Keratinocyte (primary cell): ENCODE measurements around the gene CA7. TPM values are rescaled to one million over a fixed set of nuclear protein-coding genes. Genes with fewer than 3 reads are reported as not detected.
A peak's percentile ranks its signal among the peaks of the same experiment; 100 is the strongest.

Source experiments
- DNase-seq: peaks from one replicate; pipeline ENCODE4 v3.0.0-alpha.2; 2011; ENCODE audit warnings: low read depth, missing footprints, low spot score
- FAIRE-seq: peaks from 2 replicates; lab custom pipeline; 2011; peaks lifted over from hg19 to GRCh38; lab: Jason Lieb, UNC
- H2AFZ ChIP-seq: 2 replicates; pipeline ENCODE4 v1.6.0; 2012; ENCODE audit warnings: low read length, control low read depth, inconsistent platforms; ENCODE audit not compliant: control insufficient read depth
- H3K27ac ChIP-seq: 2 replicates; pipeline ENCODE4 v1.5.1; 2011; ENCODE audit warnings: low read length; ENCODE audit not compliant: control insufficient read depth, insufficient read depth
- H3K27me3 ChIP-seq: 3 replicates; pipeline ENCODE4 v1.6.0; 2011; ENCODE audit warnings: low read length; ENCODE audit not compliant: control insufficient read depth, insufficient read depth; ENCODE audit errors: extremely low read depth
- H3K36me3 ChIP-seq, 2 experiments: 2 replicates in 1 of 2; 3 replicates in 1 of 2; pipeline ENCODE4 v1.5.1; 2011; ENCODE audit warnings: low read length in 2 of 2, mild to moderate bottlenecking in 1 of 2; ENCODE audit not compliant: control insufficient read depth in 2 of 2, insufficient read depth in 2 of 2; ENCODE audit errors: extremely low read depth in 1 of 2
- H3K4me1 ChIP-seq: 3 replicates; pipeline ENCODE4 v1.5.1; 2011; ENCODE audit warnings: low read length; ENCODE audit not compliant: control insufficient read depth, insufficient read depth; ENCODE audit errors: extremely low read depth
- H3K4me2 ChIP-seq: 3 replicates; pipeline ENCODE4 v1.6.0; 2011; ENCODE audit warnings: low read depth, low read length; ENCODE audit not compliant: control insufficient read depth, insufficient read depth; ENCODE audit errors: extremely low read depth
- H3K4me3 ChIP-seq, 3 experiments: fragments of 200-600 bp in 1 of 3; sonication (generic) in 1 of 3; 2 replicates in 2 of 3; 3 replicates in 1 of 3; pipeline ENCODE4 v1.5.1; 2011 to 2016; ENCODE audit warnings: low read length in 3 of 3, mild to moderate bottlenecking in 3 of 3, control low read depth in 2 of 3, inconsistent platforms in 1 of 3, low read depth in 1 of 3, mixed read lengths in 1 of 3, mixed run types in 1 of 3, moderate library complexity in 1 of 3; ENCODE audit not compliant: control insufficient read depth in 2 of 3, insufficient read depth in 2 of 3; ENCODE audit errors: extremely low read depth in 1 of 3
- H3K79me2 ChIP-seq: 2 replicates; pipeline ENCODE4 v1.6.0; 2012; ENCODE audit warnings: low read length; ENCODE audit not compliant: control insufficient read depth, insufficient read depth
- H3K9ac ChIP-seq: 3 replicates; pipeline ENCODE4 v1.6.0; 2011; ENCODE audit warnings: low read length; ENCODE audit not compliant: control insufficient read depth, insufficient read depth; ENCODE audit errors: extremely low read depth
- H3K9me1 ChIP-seq: 3 replicates; pipeline ENCODE4 v1.6.0; 2011; ENCODE audit warnings: low read length; ENCODE audit not compliant: control insufficient read depth, insufficient read depth; ENCODE audit errors: extremely low read depth
- H3K9me3 ChIP-seq: 2 replicates; pipeline ENCODE4 v1.5.1; 2012; ENCODE audit warnings: low read depth, low read length; ENCODE audit not compliant: control insufficient read depth
- H4K20me1 ChIP-seq: 3 replicates; pipeline ENCODE4 v1.6.0; 2011; ENCODE audit warnings: low read length; ENCODE audit not compliant: control insufficient read depth, insufficient read depth; ENCODE audit errors: extremely low read depth
- EZH2 ChIP-seq: IDR thresholded peaks from one replicate; pipeline ENCODE4 v1.6.1; 2012; ENCODE audit warnings: inconsistent platforms, mild to moderate bottlenecking, low read length, moderate library complexity
- dilution Hi-C: fragments of 300-500 bp; cut with MboI; formaldehyde crosslinking; loops from one replicate; pipeline ENCODE4 v1.7.0; 2020; ENCODE audit warnings: low sequenced_read_pairs; ENCODE audit not compliant: extremely low pct_ligation_motif_present
- polyA plus RNA-seq, 5 experiments: library from polyadenylated mRNA; depleted of rRNA in 3 of 5; stranded (reverse) in 3 of 5; stranded (forward) in 1 of 5; unstranded in 1 of 5; fragments of >200 nt; gene quantifications; 1 replicate in 1 of 5; 2 replicates in 3 of 5; 3 replicates in 1 of 5; pipeline versions ENCODE4 v1.2.1 to v1.2.3, GENCODE V29; 2011 to 2012; ENCODE audit warnings: missing spikeins in 2 of 5, low read depth in 1 of 5, low replicate concordance in 1 of 5
- TF ChIP-seq, protein P1 (sequence below), 3 experiments: IDR thresholded peaks in 1 of 3; conservative IDR thresholded peaks in 1 of 3; optimal IDR thresholded peaks in 1 of 3; 2 replicates in 2 of 3; 3 replicates in 1 of 3; pipeline versions ENCODE3 to v1.5.1; 2011; ENCODE audit warnings: low read length in 3 of 3, mild to moderate bottlenecking in 3 of 3, moderate library complexity in 2 of 3, control low read depth in 1 of 3, inconsistent platforms in 1 of 3; ENCODE audit not compliant: insufficient read depth in 2 of 3; ENCODE audit errors: extremely low read depth in 1 of 3

CA7 gene
- polyA plus RNA-seq, 1 donor (not counting 4 experiments of a cell fraction or from before 2014, with no cell fraction given): not detected

- H3K36me3 ChIP-seq: peaks cover 9 to 24% of the 10 kb centered on the region in 2 experiments
- H3K4me2 ChIP-seq: no peak overlapping the region
- peak; percentile 94 for FAIRE-seq
- dilution Hi-C loops: no loop called here
- H3K9me3 ChIP-seq: no peaks in the 10 kb centered on the region
- no peaks in the 10 kb centered on the region for H3K9me1 ChIP-seq
- H4K20me1 ChIP-seq: no peaks in the 10 kb centered on the region
- no peak overlapping the region for H2AFZ ChIP-seq
- H3K79me2 ChIP-seq: no peaks in the 10 kb centered on the region
- no peak overlapping the region for H3K4me3 ChIP-seq
- no peaks in the 10 kb centered on the region for H3K27me3 ChIP-seq
- peaks cover 11% of the 10 kb centered on the region for H3K4me1 ChIP-seq
- H3K9ac ChIP-seq: no peak overlapping the region
- no peak overlapping the region for H3K27ac ChIP-seq
- TF ChIP-seq EZH2: no peak
- TF ChIP-seq, protein P1, sequence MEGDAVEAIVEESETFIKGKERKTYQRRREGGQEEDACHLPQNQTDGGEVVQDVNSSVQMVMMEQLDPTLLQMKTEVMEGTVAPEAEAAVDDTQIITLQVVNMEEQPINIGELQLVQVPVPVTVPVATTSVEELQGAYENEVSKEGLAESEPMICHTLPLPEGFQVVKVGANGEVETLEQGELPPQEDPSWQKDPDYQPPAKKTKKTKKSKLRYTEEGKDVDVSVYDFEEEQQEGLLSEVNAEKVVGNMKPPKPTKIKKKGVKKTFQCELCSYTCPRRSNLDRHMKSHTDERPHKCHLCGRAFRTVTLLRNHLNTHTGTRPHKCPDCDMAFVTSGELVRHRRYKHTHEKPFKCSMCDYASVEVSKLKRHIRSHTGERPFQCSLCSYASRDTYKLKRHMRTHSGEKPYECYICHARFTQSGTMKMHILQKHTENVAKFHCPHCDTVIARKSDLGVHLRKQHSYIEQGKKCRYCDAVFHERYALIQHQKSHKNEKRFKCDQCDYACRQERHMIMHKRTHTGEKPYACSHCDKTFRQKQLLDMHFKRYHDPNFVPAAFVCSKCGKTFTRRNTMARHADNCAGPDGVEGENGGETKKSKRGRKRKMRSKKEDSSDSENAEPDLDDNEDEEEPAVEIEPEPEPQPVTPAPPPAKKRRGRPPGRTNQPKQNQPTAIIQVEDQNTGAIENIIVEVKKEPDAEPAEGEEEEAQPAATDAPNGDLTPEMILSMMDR (optimal IDR thresholded peaks at IDR 0.05 in 1 of 3, IDR thresholded peaks at IDR 0.05 in 1 of 3, conservative IDR thresholded peaks at IDR 0.05 in 1 of 3; ENCODE audit: extremely low read depth in 1 of 3, insufficient read depth in 2 of 3, low read length in 3 of 3): peak in 1 of 3 experiments; percentile 18
- no peak for DNase-seq
Observed at GRCh38 chr16:66810391-66810790, 33.8 kb upstream of the CA7 start.

- H3K4me2 ChIP-seq: no peak overlapping the region
- DNase-seq (no peak), FAIRE-seq (peak; percentile 9)
- no peaks in the 10 kb centered on the region for H3K9me1 ChIP-seq
- no peaks in the 10 kb centered on the region for H3K9me3 ChIP-seq
- peaks cover 11% of the 10 kb centered on the region for H3K4me1 ChIP-seq
- no peak overlapping the region for H2AFZ ChIP-seq
- TF ChIP-seq EZH2: no peak
- TF ChIP-seq, protein P1 (optimal IDR thresholded peaks at IDR 0.05 in 1 of 3, IDR thresholded peaks at IDR 0.05 in 1 of 3, conservative IDR thresholded peaks at IDR 0.05 in 1 of 3; ENCODE audit: extremely low read depth in 1 of 3, insufficient read depth in 2 of 3, low read length in 3 of 3): no peak
- no peak overlapping the region for H3K4me3 ChIP-seq
- H3K27ac ChIP-seq: no peak overlapping the region
- peaks cover 9 to 24% of the 10 kb centered on the region in 2 experiments for H3K36me3 ChIP-seq
- no peak overlapping the region for H3K9ac ChIP-seq
- no peaks in the 10 kb centered on the region for H3K79me2 ChIP-seq
- H4K20me1 ChIP-seq: no peaks in the 10 kb centered on the region
- dilution Hi-C loops: no loop called here
- H3K27me3 ChIP-seq: no peaks in the 10 kb centered on the region
Observed at GRCh38 chr16:66811043-66811442, 33.2 kb upstream of the CA7 start.
